Stomach (tissue), 9 donors: ENCODE measurements around the gene KMT5C. TPM values are rescaled to one million over a fixed set of nuclear protein-coding genes. Genes with fewer than 3 reads are reported as not detected.

Source experiments
- DNase-seq, 2 donors: peaks; one replicate each; pipeline versions ENCODE4 v3.0.0 to v3.0.0-alpha.2; 2013 to 2019
- H3K27ac ChIP-seq, 5 donors: fragments of 200-600 bp in 4 of 5; sonication (generic) in 4 of 5; one replicate each; pipeline ENCODE4 v1.5.1; 2013 to 2019; ENCODE audit warnings: mild to moderate bottlenecking in 1 of 5, moderate library complexity in 1 of 5
- H3K27me3 ChIP-seq, 3 donors: fragments of 200-600 bp; sonication (generic); one replicate each; pipeline ENCODE4 v1.5.1; 2017 to 2019; ENCODE audit warnings: mixed run types in 1 of 3
- H3K36me3 ChIP-seq, 4 donors: fragments of 200-600 bp; sonication (generic); 1 replicate in 3 of 4; 2 replicates in 1 of 4; pipeline ENCODE4 v1.5.1; 2016 to 2019
- H3K4me1 ChIP-seq, 4 donors: fragments of 200-600 bp; sonication (generic); one replicate each; pipeline ENCODE4 v1.5.1; 2016 to 2019
- H3K4me3 ChIP-seq, 4 donors: fragments of 200-600 bp; sonication (generic) in 3 of 4; one replicate each; pipeline ENCODE4 v1.5.1; 2016 to 2019; ENCODE audit warnings: mild to moderate bottlenecking in 1 of 4
- H3K9me3 ChIP-seq, 4 donors: fragments of 200-600 bp; sonication (generic); one replicate each; pipeline ENCODE4 v1.5.1; 2016 to 2019
- EP300 ChIP-seq: sonication (generic); formaldehyde crosslinking; IDR thresholded peaks from one replicate; pipeline ENCODE4 v1.6.1; 2017; ENCODE audit warnings: antibody characterized with exemption
- POLR2A ChIP-seq, 4 donors: fragments of 450-650 bp; IDR thresholded peaks; one replicate each; pipeline ENCODE4 v1.6.1; 2016; ENCODE audit warnings: antibody characterized with exemption in 4 of 4, control low read depth in 2 of 4, mild to moderate bottlenecking in 1 of 4, moderate library complexity in 1 of 4
- POLR2AphosphoS5 ChIP-seq, 3 donors: sonication (generic); formaldehyde crosslinking; IDR thresholded peaks; one replicate each; pipeline ENCODE4 v1.6.1; 2016; ENCODE audit warnings: antibody characterized with exemption in 3 of 3
- WGBS, 5 donors: extraction: QIAGEN DNeasy Blood & Tissue Kit in 3 of 5; methylation state at CpG; one replicate each; pipeline versions ENCODE4 v1.1.5 to v1.1.7; 2013 to 2018; 5-methylcytosine and 5-hydroxymethylcytosine counted together
- intact Hi-C: fragments of 100-400 bp; cut with DNase I; formaldehyde crosslinking; loops from one replicate; pipeline ENCODE4 v1.15.1; 2023; ENCODE audit warnings: low total_unique reads
- polyA plus RNA-seq, 3 donors: library from polyadenylated mRNA; stranded (reverse); fragments of 200-250 nt; gene quantifications; one replicate each; pipeline ENCODE4 v1.2.3, GENCODE V29; 2013
- total RNA-seq, 5 donors: library from RNA; depleted of rRNA; stranded (reverse); fragments of >200 nt; gene quantifications; one replicate each; pipeline versions ENCODE4 v1.1.0 to v1.2.3, GENCODE V29; 2014 to 2016
- TF ChIP-seq, protein P1 (sequence below), 7 experiments: fragments of 450-650 bp in 4 of 7; fragments of 200-600 bp in 3 of 7; sonication (generic) in 3 of 7; IDR thresholded peaks; one replicate each; pipeline ENCODE4 v1.5.1; 2016 to 2019; ENCODE audit warnings: antibody characterized with exemption in 7 of 7, control low read depth in 2 of 7, mild to moderate bottlenecking in 1 of 7
- donor health status: healthy with polysubstance abuse.
- donor health status: Bipolar disorder and iron deficiency.
- donor health status: healthy.

Gene KMT5C
- total and polyA plus RNA-seq, 8 donors = 2.7 to 122 (median 12.2) TPM

DNA sequence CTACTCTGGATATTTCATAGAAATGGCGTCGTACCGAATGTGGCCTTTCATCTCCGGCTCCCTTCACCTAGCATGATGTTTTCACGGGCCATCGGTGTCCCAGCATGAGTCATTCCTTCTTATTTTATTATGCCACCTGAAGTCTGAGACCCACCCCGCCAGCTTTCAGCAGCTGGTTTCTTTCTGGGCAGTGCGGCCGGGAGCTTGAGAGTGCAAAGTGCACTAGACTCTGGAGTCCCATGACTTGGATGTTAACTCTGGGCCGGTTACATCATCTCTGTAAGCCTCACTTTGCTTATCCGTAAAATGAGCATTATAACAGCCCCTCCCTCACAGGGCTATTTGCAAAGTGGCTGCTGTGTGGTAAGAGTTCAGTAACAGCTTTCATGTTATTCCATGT is 5.8 kb upstream of the KMT5C start:
- Histone ChIP-seq H3K27me3 (peaks cover 0 to 29% (median 0%) of the 10 kb centered on the region in 3 donors), H3K4me3 (no peak overlapping the region), H3K4me1 (peaks cover 0 to 8% (median 6%) of the 10 kb centered on the region in 4 donors), H3K9me3 (no peaks in the 10 kb centered on the region), H3K27ac (no peak overlapping the region), H3K36me3 (no peaks in the 10 kb centered on the region)
- WGBS, 5 donors = 54 to 68% (median 62%) methylated on average over 11 of the region's 11 CpGs
- intact Hi-C loops = no loop called here
- peak; percentile 60 to 83 for DNase-seq
- TF ChIP-seq, protein P1, sequence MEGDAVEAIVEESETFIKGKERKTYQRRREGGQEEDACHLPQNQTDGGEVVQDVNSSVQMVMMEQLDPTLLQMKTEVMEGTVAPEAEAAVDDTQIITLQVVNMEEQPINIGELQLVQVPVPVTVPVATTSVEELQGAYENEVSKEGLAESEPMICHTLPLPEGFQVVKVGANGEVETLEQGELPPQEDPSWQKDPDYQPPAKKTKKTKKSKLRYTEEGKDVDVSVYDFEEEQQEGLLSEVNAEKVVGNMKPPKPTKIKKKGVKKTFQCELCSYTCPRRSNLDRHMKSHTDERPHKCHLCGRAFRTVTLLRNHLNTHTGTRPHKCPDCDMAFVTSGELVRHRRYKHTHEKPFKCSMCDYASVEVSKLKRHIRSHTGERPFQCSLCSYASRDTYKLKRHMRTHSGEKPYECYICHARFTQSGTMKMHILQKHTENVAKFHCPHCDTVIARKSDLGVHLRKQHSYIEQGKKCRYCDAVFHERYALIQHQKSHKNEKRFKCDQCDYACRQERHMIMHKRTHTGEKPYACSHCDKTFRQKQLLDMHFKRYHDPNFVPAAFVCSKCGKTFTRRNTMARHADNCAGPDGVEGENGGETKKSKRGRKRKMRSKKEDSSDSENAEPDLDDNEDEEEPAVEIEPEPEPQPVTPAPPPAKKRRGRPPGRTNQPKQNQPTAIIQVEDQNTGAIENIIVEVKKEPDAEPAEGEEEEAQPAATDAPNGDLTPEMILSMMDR (IDR thresholded peaks at IDR 0.05) = no peak
- TF ChIP-seq EP300 (no peak), POLR2AphosphoS5 (IDR thresholded peaks at IDR 0.05) (no peak), POLR2A (IDR thresholded peaks at IDR 0.05) (no peak)

DNA sequence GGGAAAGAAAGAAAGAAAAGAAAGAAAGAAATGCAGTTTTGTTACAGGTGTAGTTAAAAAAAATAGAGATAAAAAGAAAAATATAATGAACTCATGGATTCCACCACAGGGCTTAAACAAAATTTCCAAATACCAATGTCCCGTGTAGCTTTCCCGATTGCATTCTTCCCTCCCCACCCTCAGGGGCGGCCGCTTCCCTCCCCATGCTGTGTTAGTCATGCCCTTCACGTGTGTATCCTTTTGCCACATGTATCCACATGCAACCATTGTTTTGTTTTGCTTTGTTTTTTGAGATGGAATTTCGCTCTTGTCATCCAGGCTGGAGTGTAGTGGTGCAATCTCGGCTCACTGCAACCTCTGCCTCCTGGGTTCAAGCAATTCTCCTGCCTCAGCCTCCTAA is 3.6 kb upstream of the KMT5C start:
- intact Hi-C loops = no loop called here
- Histone ChIP-seq H3K9me3 (no peaks in the 10 kb centered on the region), H3K4me1 (peaks cover 11 to 25% (median 22%) of the 10 kb centered on the region in 4 donors), H3K4me3 (no peak overlapping the region), H3K27ac (no peak overlapping the region), H3K27me3 (peaks cover 0 to 26% (median 0%) of the 10 kb centered on the region in 3 donors), H3K36me3 (no peaks in the 10 kb centered on the region)
- no peak for TF ChIP-seq POLR2A (IDR thresholded peaks at IDR 0.05)
- TF ChIP-seq POLR2AphosphoS5 (IDR thresholded peaks at IDR 0.05) = no peak
- TF ChIP-seq EP300 = no peak
- TF ChIP-seq, protein P1 (IDR thresholded peaks at IDR 0.05) = no peak
- DNase-seq = no peak
- 77 to 80% (median 79%) methylated on average over 7 of the region's 7 CpGs for WGBS, 5 donors

- TF ChIP-seq POLR2A (IDR thresholded peaks at IDR 0.05) (peak in 2 of 4 donors; percentile 79 to 93), EP300 (no peak), POLR2AphosphoS5 (IDR thresholded peaks at IDR 0.05) (peak in 2 of 3 donors; percentile 96 to 99)
- TF ChIP-seq, protein P1 (IDR thresholded peaks at IDR 0.05) = no peak
- peak in 1 of 2 donors; percentile 76 for DNase-seq
- intact Hi-C loops = no loop called here
Measured at GRCh38 chr19:55339889-55340783, 460 bp downstream of the KMT5C start.

DNA sequence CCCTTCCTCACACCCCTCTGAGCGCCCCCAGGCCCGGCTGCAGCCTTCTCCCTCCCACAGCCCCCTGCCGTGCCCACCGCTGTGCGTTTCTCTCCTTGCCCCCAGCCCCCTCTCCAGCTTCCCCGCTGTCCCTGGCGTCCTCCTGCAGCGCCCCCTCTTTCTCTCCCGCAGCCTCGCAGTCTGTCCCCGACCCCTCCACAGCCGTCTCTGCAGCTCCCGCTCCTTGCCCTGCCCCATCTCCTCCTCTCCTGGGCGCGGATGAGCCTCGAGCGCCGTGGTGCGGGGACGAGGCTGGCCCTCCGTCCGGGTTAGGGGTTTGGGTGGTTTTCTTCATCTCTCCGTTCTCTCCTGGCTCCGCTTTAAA is 1.1 kb downstream of the KMT5C start:
- no peaks in the 10 kb centered on the region for H3K9me3 ChIP-seq
- intact Hi-C loops = no loop called here
- peak overlapping the region; percentile 65 to 89 (median 78) for H3K4me3 ChIP-seq
- DNase-seq = peak in 1 of 2 donors; percentile 76
- H3K36me3 ChIP-seq = peaks cover 12 to 39% (median 25%) of the 10 kb centered on the region in 4 donors
- peaks cover 17 to 40% (median 37%) of the 10 kb centered on the region in 4 donors for H3K4me1 ChIP-seq
- TF ChIP-seq, protein P1 (IDR thresholded peaks at IDR 0.05) = no peak
- TF ChIP-seq EP300 (no peak), POLR2AphosphoS5 (IDR thresholded peaks at IDR 0.05) (no peak), POLR2A (IDR thresholded peaks at IDR 0.05) (no peak)
- WGBS, 5 donors = 0 to 3% (median 1%) methylated on average over 21 to 24 of the region's 24 CpGs
- H3K27me3 ChIP-seq = no peaks in the 10 kb centered on the region
- H3K27ac ChIP-seq = peak overlapping the region; percentile 71 to 97 (median 96)

More at GRCh38 chr19:55339889-55340783, 460 bp downstream of the KMT5C start:
- 2 to 4% (median 2%) methylated on average over 19 to 44 of the region's 44 CpGs for WGBS, 5 donors
- Histone ChIP-seq H3K27me3 (peaks cover 0 to under 1% (median 0%) of the 10 kb centered on the region in 3 donors), H3K27ac (peak overlapping the region; percentile 71 to 97 (median 96)), H3K9me3 (no peaks in the 10 kb centered on the region), H3K4me1 (peaks cover 17 to 36% (median 32%) of the 10 kb centered on the region in 4 donors), H3K4me3 (peak overlapping the region; percentile 65 to 89 (median 78)), H3K36me3 (peaks cover 12 to 34% (median 25%) of the 10 kb centered on the region in 4 donors)
